ENCODE data around the gene PRKCA.
"Not testable (repeated sequence)": the region's sequence is repeated elsewhere in the genome, so short reads cannot be mapped to it uniquely, and the experiment has no call there.

PRKCA gene

DNA sequence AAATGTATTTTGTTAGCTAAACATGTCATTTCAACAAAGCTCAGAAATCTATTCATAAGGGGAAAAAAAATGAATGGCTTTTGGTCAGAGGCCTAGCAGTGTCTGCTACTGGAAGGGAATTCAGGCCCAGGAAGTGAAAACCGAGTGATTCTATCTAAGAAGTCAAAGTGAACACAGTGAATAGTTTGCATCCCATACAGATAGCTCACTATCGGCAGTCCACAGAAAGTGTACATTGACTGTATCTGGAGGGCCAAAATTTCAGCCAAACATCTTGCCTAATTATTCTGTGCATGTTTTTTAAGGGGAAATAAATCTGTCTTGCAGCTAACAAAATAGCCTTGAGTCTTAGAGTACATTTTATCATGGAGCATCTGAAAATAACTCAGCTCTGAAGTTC lies 318.1 kb downstream of the PRKCA start:
- H3K4me2 ChIP-seq = no peak overlapping the region
- TF ChIP-seq, protein P1, sequence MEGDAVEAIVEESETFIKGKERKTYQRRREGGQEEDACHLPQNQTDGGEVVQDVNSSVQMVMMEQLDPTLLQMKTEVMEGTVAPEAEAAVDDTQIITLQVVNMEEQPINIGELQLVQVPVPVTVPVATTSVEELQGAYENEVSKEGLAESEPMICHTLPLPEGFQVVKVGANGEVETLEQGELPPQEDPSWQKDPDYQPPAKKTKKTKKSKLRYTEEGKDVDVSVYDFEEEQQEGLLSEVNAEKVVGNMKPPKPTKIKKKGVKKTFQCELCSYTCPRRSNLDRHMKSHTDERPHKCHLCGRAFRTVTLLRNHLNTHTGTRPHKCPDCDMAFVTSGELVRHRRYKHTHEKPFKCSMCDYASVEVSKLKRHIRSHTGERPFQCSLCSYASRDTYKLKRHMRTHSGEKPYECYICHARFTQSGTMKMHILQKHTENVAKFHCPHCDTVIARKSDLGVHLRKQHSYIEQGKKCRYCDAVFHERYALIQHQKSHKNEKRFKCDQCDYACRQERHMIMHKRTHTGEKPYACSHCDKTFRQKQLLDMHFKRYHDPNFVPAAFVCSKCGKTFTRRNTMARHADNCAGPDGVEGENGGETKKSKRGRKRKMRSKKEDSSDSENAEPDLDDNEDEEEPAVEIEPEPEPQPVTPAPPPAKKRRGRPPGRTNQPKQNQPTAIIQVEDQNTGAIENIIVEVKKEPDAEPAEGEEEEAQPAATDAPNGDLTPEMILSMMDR (conservative IDR thresholded peaks at IDR 0.05; ENCODE audit: low read depth, low read length) = no peak
- H3K4me1 ChIP-seq (ENCODE audit: low read depth, poor library complexity, severe bottlenecking) = no peaks in the 10 kb centered on the region
- no peak overlapping the region for H2AFZ ChIP-seq (ENCODE audit: low read depth)
- H3K27me3 ChIP-seq (ENCODE audit: insufficient read depth, low read depth) = no peaks in the 10 kb centered on the region
- H3K4me3 ChIP-seq (IDR thresholded peaks at IDR 0.05; ENCODE audit: insufficient read depth, low read depth, low read length) = no peak overlapping the region
- no peak overlapping the region for H3K9ac ChIP-seq
- no peak overlapping the region for H3K27ac ChIP-seq
- H4K20me1 ChIP-seq (ENCODE audit: insufficient read depth) = no peaks in the 10 kb centered on the region
- no peaks in the 10 kb centered on the region for H3K79me2 ChIP-seq (ENCODE audit: insufficient read depth, low read depth)
- no peaks in the 10 kb centered on the region for H3K36me3 ChIP-seq (ENCODE audit: insufficient read depth)

DNA sequence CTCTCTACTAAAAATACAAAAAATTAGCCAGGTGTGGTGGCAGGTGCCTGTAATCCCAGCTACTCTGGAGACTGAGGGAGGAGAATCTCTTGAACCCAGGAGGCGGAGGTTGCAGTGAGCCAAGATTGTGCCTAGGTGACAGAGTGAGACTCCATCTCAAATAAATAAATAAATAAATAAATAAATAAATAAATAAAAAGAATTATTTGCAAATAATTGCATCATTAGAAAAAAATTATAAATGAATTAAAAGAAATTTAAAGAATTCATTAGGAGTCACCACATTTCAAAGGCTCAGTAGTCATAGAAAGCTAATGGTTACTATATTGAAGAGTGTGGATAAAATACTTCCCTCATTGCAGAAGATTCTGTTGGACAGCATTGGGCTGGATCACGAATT lies 322.2 kb downstream of the PRKCA start:
- H3K27me3 ChIP-seq (ENCODE audit: insufficient read depth, low read depth); H3K79me2 ChIP-seq (ENCODE audit: insufficient read depth, low read depth); H3K4me3 ChIP-seq (IDR thresholded peaks at IDR 0.05; ENCODE audit: insufficient read depth, low read depth, low read length); H3K36me3 ChIP-seq (ENCODE audit: insufficient read depth); H3K27ac ChIP-seq; H2AFZ ChIP-seq (ENCODE audit: low read depth); H3K4me1 ChIP-seq (ENCODE audit: low read depth, poor library complexity, severe bottlenecking); H3K9ac ChIP-seq; H4K20me1 ChIP-seq (ENCODE audit: insufficient read depth); H3K4me2 ChIP-seq: not testable (repeated sequence)

DNA sequence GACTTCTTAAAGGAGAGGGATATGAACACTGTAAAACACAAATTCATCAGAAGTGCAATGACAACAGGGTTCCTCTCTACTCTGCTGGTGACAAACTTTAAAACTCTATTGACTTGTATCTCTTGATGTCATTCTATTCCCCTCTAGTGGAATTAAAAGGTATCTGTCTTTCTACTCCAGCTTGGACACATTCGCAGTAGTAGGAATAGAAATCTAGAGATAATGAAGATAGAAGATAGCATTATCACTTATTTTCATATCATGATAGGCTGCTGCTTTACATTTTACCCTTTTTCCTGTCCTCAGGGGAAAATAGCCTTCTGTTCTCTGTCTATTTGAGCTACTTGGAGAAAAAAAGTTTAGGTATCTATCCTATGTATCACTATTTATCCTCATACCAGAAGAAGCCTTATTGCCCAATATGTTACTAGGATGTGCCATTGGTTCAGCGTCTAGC lies 322.9 kb downstream of the PRKCA start:
- no peaks in the 10 kb centered on the region for H3K36me3 ChIP-seq (ENCODE audit: insufficient read depth)
- H3K4me2 ChIP-seq = no peak overlapping the region
- H3K27me3 ChIP-seq (ENCODE audit: insufficient read depth, low read depth) = no peaks in the 10 kb centered on the region
- H3K4me1 ChIP-seq (ENCODE audit: low read depth, poor library complexity, severe bottlenecking) = no peaks in the 10 kb centered on the region
- no peak overlapping the region for H3K9ac ChIP-seq
- H3K4me3 ChIP-seq (IDR thresholded peaks at IDR 0.05; ENCODE audit: insufficient read depth, low read depth, low read length) = no peak overlapping the region
- TF ChIP-seq, protein P1 (conservative IDR thresholded peaks at IDR 0.05; ENCODE audit: low read depth, low read length) = 0 out of 2 replicates have a peak, but pooled peaks have one; percentile 49
- H4K20me1 ChIP-seq (ENCODE audit: insufficient read depth) = no peaks in the 10 kb centered on the region
- H3K79me2 ChIP-seq (ENCODE audit: insufficient read depth, low read depth) = no peaks in the 10 kb centered on the region
- H2AFZ ChIP-seq (ENCODE audit: low read depth) = no peak overlapping the region
- no peak overlapping the region for H3K27ac ChIP-seq

DNA sequence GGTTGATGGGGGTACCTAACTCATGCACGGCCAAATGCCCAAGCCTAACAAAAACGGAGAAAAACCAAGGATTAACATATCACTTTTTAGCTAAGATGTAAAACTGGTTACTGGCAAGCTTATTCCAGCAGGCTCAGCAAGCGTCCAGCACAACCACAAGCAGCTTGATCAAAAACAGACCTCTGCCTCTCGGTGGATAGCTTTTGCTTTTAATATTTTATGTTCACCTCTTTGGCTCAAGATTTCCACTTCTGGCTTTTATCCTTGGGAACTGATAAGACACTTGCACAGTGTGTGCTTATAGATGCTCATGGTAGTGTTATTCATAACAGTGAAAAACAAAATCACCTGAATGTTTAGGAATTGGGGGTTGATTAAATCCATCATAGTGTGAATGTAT lies 325.6 kb downstream of the PRKCA start:
- no peaks in the 10 kb centered on the region for H3K4me1 ChIP-seq (ENCODE audit: low read depth, poor library complexity, severe bottlenecking)
- no peaks in the 10 kb centered on the region for H3K27me3 ChIP-seq (ENCODE audit: insufficient read depth, low read depth)
- TF ChIP-seq, protein P1 (conservative IDR thresholded peaks at IDR 0.05; ENCODE audit: low read depth, low read length) = no peak
- no peak overlapping the region for H2AFZ ChIP-seq (ENCODE audit: low read depth)
- no peaks in the 10 kb centered on the region for H4K20me1 ChIP-seq (ENCODE audit: insufficient read depth)
- H3K4me2 ChIP-seq = no peak overlapping the region
- no peaks in the 10 kb centered on the region for H3K36me3 ChIP-seq (ENCODE audit: insufficient read depth)
- H3K9ac ChIP-seq = no peak overlapping the region
- H3K79me2 ChIP-seq (ENCODE audit: insufficient read depth, low read depth) = no peaks in the 10 kb centered on the region
- no peak overlapping the region for H3K27ac ChIP-seq
- H3K4me3 ChIP-seq (IDR thresholded peaks at IDR 0.05; ENCODE audit: insufficient read depth, low read depth, low read length) = no peak overlapping the region

DNA sequence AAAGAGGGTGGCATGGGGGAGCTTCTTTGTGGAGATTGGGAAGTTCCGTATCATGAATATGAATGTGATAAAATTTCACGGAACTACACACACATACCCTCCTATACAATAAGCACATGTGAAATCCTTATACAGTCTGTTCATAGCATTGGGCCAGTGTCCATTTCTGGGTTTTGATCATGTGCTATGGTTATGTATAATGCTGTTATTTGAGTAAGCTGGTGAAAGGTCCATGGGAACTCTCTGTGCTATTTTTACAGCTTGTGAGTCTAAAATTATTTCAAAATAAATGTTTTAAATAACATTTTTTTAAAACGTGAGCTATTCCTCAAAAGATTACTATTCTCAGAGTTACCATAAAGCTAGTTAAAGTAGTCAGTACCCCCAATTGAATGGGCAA lies 327.3 kb downstream of the PRKCA start:
- H3K27me3 ChIP-seq (ENCODE audit: insufficient read depth, low read depth) = no peaks in the 10 kb centered on the region
- H3K9ac ChIP-seq = no peak overlapping the region
- H3K4me1 ChIP-seq (ENCODE audit: low read depth, poor library complexity, severe bottlenecking) = no peaks in the 10 kb centered on the region
- no peaks in the 10 kb centered on the region for H3K79me2 ChIP-seq (ENCODE audit: insufficient read depth, low read depth)
- no peaks in the 10 kb centered on the region for H4K20me1 ChIP-seq (ENCODE audit: insufficient read depth)
- TF ChIP-seq, protein P1 (conservative IDR thresholded peaks at IDR 0.05; ENCODE audit: low read depth, low read length) = no peak
- no peak overlapping the region for H3K4me3 ChIP-seq (IDR thresholded peaks at IDR 0.05; ENCODE audit: insufficient read depth, low read depth, low read length)
- no peak overlapping the region for H3K27ac ChIP-seq
- no peaks in the 10 kb centered on the region for H3K36me3 ChIP-seq (ENCODE audit: insufficient read depth)
- no peak overlapping the region for H2AFZ ChIP-seq (ENCODE audit: low read depth)
- no peak overlapping the region for H3K4me2 ChIP-seq
